Measurements from ENCODE around the gene FKBP8.

FKBP8 gene

GRCh38 chr19:18577365-18577914, 34.1 kb upstream of the FKBP8 start:
- Histone ChIP-seq H3K9me3 (replicated peaks in 1 of 2; ENCODE audit: control insufficient read depth in 2 of 2, insufficient read depth in 1 of 2, low read depth in 1 of 2, low read length in 2 of 2) (no peaks in the 10 kb centered on the region), H3K27me3 (ENCODE audit: control insufficient read depth in 3 of 3, insufficient read depth in 3 of 3, low read depth in 1 of 3, low read length in 3 of 3) (no peaks in the 10 kb centered on the region), H2AK5ac (ENCODE audit: low read depth, low read length) (no peak overlapping the region), H3K27ac (replicated peaks; ENCODE audit: low read length) (no peak overlapping the region), H2BK15ac (ENCODE audit: low read length) (no peak overlapping the region), H2BK12ac (ENCODE audit: low read length) (no peak overlapping the region), H3K14ac (ENCODE audit: low read length) (no peak overlapping the region), H3K4me1 (ENCODE audit: control insufficient read depth in 2 of 2, insufficient read depth in 1 of 2, low read depth in 1 of 2, low read length in 2 of 2) (peaks cover 9% of the 10 kb centered on the region in 2 donors), H2BK120ac (ENCODE audit: low read depth, low read length) (no peak overlapping the region), H4K8ac (ENCODE audit: low read depth, low read length) (no peak overlapping the region), H2AFZ (ENCODE audit: low read length) (no peak overlapping the region), H3K9ac (ENCODE audit: low read depth, low read length, poor library complexity) (no peak overlapping the region), H3K23ac (ENCODE audit: low read depth, low read length, poor library complexity) (no peak overlapping the region), H3K18ac (ENCODE audit: low read length) (no peak overlapping the region), H4K91ac (ENCODE audit: low read depth, low read length, poor library complexity) (no peak overlapping the region), H2BK5ac (ENCODE audit: low read length) (no peak overlapping the region), H3K4me2 (ENCODE audit: insufficient read depth, low read length, poor library complexity, severe bottlenecking) (no peak overlapping the region), H3K4me3 (ENCODE audit: low read length in 2 of 2) (no peak overlapping the region), H3K4ac (ENCODE audit: low read length) (no peak overlapping the region), H3K79me1 (ENCODE audit: low read depth, low read length) (peaks cover 10% of the 10 kb centered on the region), H3K36me3 (replicated peaks in 1 of 2; ENCODE audit: control insufficient read depth in 2 of 2, insufficient read depth in 2 of 2, low read length in 2 of 2) (peaks cover 29 to 54% of the 10 kb centered on the region in 2 donors)
- DNase-seq (ENCODE audit: low spot score): no peak
- no CpG with 5 or more reads among the region's 21 CpGs for WGBS, 2 donors (ENCODE audit: extremely low coverage in 2 of 2, insufficient read length in 2 of 2, insufficient replicate concordance in 1 of 2)

GRCh38 chr19:18576383-18576782, 33.0 kb upstream of the FKBP8 start:
- H4K8ac ChIP-seq (ENCODE audit: low read depth, low read length): no peak overlapping the region
- no peak for DNase-seq (ENCODE audit: low spot score)
- H2AK5ac ChIP-seq (ENCODE audit: low read depth, low read length): no peak overlapping the region
- H2BK5ac ChIP-seq (ENCODE audit: low read length): no peak overlapping the region
- H2BK120ac ChIP-seq (ENCODE audit: low read depth, low read length): no peak overlapping the region
- H3K9ac ChIP-seq (ENCODE audit: low read depth, low read length, poor library complexity): no peak overlapping the region
- no peak overlapping the region for H3K4ac ChIP-seq (ENCODE audit: low read length)
- no peak overlapping the region for H2AFZ ChIP-seq (ENCODE audit: low read length)
- H4K91ac ChIP-seq (ENCODE audit: low read depth, low read length, poor library complexity): no peak overlapping the region
- H2BK15ac ChIP-seq (ENCODE audit: low read length): no peak overlapping the region
- no peak overlapping the region for H3K14ac ChIP-seq (ENCODE audit: low read length)
- H3K27ac ChIP-seq (replicated peaks; ENCODE audit: low read length): no peak overlapping the region
- H3K36me3 ChIP-seq (replicated peaks in 1 of 2; ENCODE audit: control insufficient read depth in 2 of 2, insufficient read depth in 2 of 2, low read length in 2 of 2): peaks cover 29 to 54% of the 10 kb centered on the region in 2 donors
- no CpG with 5 or more reads among the region's 8 CpGs for WGBS, 2 donors (ENCODE audit: extremely low coverage in 2 of 2, insufficient read length in 2 of 2, insufficient replicate concordance in 1 of 2)
- no peaks in the 10 kb centered on the region for H3K27me3 ChIP-seq (ENCODE audit: control insufficient read depth in 3 of 3, insufficient read depth in 3 of 3, low read depth in 1 of 3, low read length in 3 of 3)
- H3K18ac ChIP-seq (ENCODE audit: low read length): no peak overlapping the region
- no peaks in the 10 kb centered on the region for H3K9me3 ChIP-seq (replicated peaks in 1 of 2; ENCODE audit: control insufficient read depth in 2 of 2, insufficient read depth in 1 of 2, low read depth in 1 of 2, low read length in 2 of 2)
- peaks cover 13% of the 10 kb centered on the region for H3K79me1 ChIP-seq (ENCODE audit: low read depth, low read length)
- H3K23ac ChIP-seq (ENCODE audit: low read depth, low read length, poor library complexity): no peak overlapping the region
- no peak overlapping the region for H3K4me2 ChIP-seq (ENCODE audit: insufficient read depth, low read length, poor library complexity, severe bottlenecking)
- H3K4me3 ChIP-seq (ENCODE audit: low read length in 2 of 2): no peak overlapping the region
- H3K4me1 ChIP-seq (ENCODE audit: control insufficient read depth in 2 of 2, insufficient read depth in 1 of 2, low read depth in 1 of 2, low read length in 2 of 2): peaks cover 10 to 11% of the 10 kb centered on the region in 2 donors
- H2BK12ac ChIP-seq (ENCODE audit: low read length): no peak overlapping the region

GRCh38 chr19:18574691-18575291, 31.4 kb upstream of the FKBP8 start:
- Histone ChIP-seq H3K79me1 (ENCODE audit: low read depth, low read length) (peaks cover 13% of the 10 kb centered on the region), H3K36me3 (replicated peaks in 1 of 2; ENCODE audit: control insufficient read depth in 2 of 2, insufficient read depth in 2 of 2, low read length in 2 of 2) (peaks cover 29 to 58% of the 10 kb centered on the region in 2 donors), H2BK15ac (ENCODE audit: low read length) (no peak overlapping the region), H2BK12ac (ENCODE audit: low read length) (no peak overlapping the region), H2AFZ (ENCODE audit: low read length) (no peak overlapping the region), H2BK120ac (ENCODE audit: low read depth, low read length) (no peak overlapping the region), H3K27ac (replicated peaks; ENCODE audit: low read length) (no peak overlapping the region), H3K27me3 (ENCODE audit: control insufficient read depth in 3 of 3, insufficient read depth in 3 of 3, low read depth in 1 of 3, low read length in 3 of 3) (no peaks in the 10 kb centered on the region), H3K9me3 (replicated peaks in 1 of 2; ENCODE audit: control insufficient read depth in 2 of 2, insufficient read depth in 1 of 2, low read depth in 1 of 2, low read length in 2 of 2) (no peaks in the 10 kb centered on the region), H4K91ac (ENCODE audit: low read depth, low read length, poor library complexity) (no peak overlapping the region), H3K23ac (ENCODE audit: low read depth, low read length, poor library complexity) (peak overlapping the region; percentile 65), H3K4me2 (ENCODE audit: insufficient read depth, low read length, poor library complexity, severe bottlenecking) (no peak overlapping the region), H3K9ac (ENCODE audit: low read depth, low read length, poor library complexity) (no peak overlapping the region), H2AK5ac (ENCODE audit: low read depth, low read length) (no peak overlapping the region), H3K4ac (ENCODE audit: low read length) (no peak overlapping the region), H3K14ac (ENCODE audit: low read length) (no peak overlapping the region), H3K4me1 (ENCODE audit: control insufficient read depth in 2 of 2, insufficient read depth in 1 of 2, low read depth in 1 of 2, low read length in 2 of 2) (peaks cover 10 to 13% of the 10 kb centered on the region in 2 donors), H4K8ac (ENCODE audit: low read depth, low read length) (no peak overlapping the region), H3K4me3 (ENCODE audit: low read length in 2 of 2) (peak overlapping the region in 1 of 2 donors; percentile 29), H2BK5ac (ENCODE audit: low read length) (no peak overlapping the region), H3K18ac (ENCODE audit: low read length) (no peak overlapping the region)
- WGBS, 2 donors (ENCODE audit: extremely low coverage in 2 of 2, insufficient read length in 2 of 2, insufficient replicate concordance in 1 of 2): no CpG with 5 or more reads among the region's 18 CpGs
- no peak for DNase-seq (ENCODE audit: low spot score)

GRCh38 chr19:18571564-18572344, 28.4 kb upstream of the FKBP8 start, which contains the start of gene UBA52:
Gene UBA52, plus strand, starts transcription at chr19:18571857. Its CDS starts 1,444 bp downstream, at chr19:18573301.
- H3K4ac ChIP-seq (ENCODE audit: low read length): no peak within 1 kb of the TSS
- H3K9ac ChIP-seq (ENCODE audit: low read depth, low read length, poor library complexity): peak within 1 kb of the TSS; percentile 98
- peak within 1 kb of the TSS; percentile 97 for H3K14ac ChIP-seq (ENCODE audit: low read length)
- H3K4me3 ChIP-seq (ENCODE audit: low read length in 2 of 2): peak within 1 kb of the TSS; percentile 91 to 100
- no CpG with 5 or more reads among the region's 75 CpGs for WGBS, 2 donors (ENCODE audit: extremely low coverage in 2 of 2, insufficient read length in 2 of 2, insufficient replicate concordance in 1 of 2)
- peak within 1 kb of the TSS; percentile 91 for H3K4me2 ChIP-seq (ENCODE audit: insufficient read depth, low read length, poor library complexity, severe bottlenecking)
- H4K8ac ChIP-seq (ENCODE audit: low read depth, low read length): peak within 1 kb of the TSS; percentile 65
- H4K91ac ChIP-seq (ENCODE audit: low read depth, low read length, poor library complexity): no peak within 1 kb of the TSS
- peak within 1 kb of the TSS; percentile 71 for H3K27ac ChIP-seq (replicated peaks; ENCODE audit: low read length)
- peak; percentile 97 for DNase-seq (ENCODE audit: low spot score)
- H3K18ac ChIP-seq (ENCODE audit: low read length): peak within 1 kb of the TSS; percentile 97
- H2BK15ac ChIP-seq (ENCODE audit: low read length): no peak within 1 kb of the TSS
- peaks cover 14% of the 10 kb centered on the region for H3K79me1 ChIP-seq (ENCODE audit: low read depth, low read length)
- H3K4me1 ChIP-seq (ENCODE audit: control insufficient read depth in 2 of 2, insufficient read depth in 1 of 2, low read depth in 1 of 2, low read length in 2 of 2): peaks cover 10 to 13% of the 10 kb centered on the region in 2 donors
- no peaks in the 10 kb centered on the region for H3K27me3 ChIP-seq (ENCODE audit: control insufficient read depth in 3 of 3, insufficient read depth in 3 of 3, low read depth in 1 of 3, low read length in 3 of 3)
- peak within 1 kb of the TSS; percentile 41 for H2BK12ac ChIP-seq (ENCODE audit: low read length)
- peak within 1 kb of the TSS; percentile 98 for H2AK5ac ChIP-seq (ENCODE audit: low read depth, low read length)
- no peaks in the 10 kb centered on the region for H3K9me3 ChIP-seq (replicated peaks in 1 of 2; ENCODE audit: control insufficient read depth in 2 of 2, insufficient read depth in 1 of 2, low read depth in 1 of 2, low read length in 2 of 2)
- H2BK120ac ChIP-seq (ENCODE audit: low read depth, low read length): no peak within 1 kb of the TSS
- peak within 1 kb of the TSS; percentile 99 for H3K23ac ChIP-seq (ENCODE audit: low read depth, low read length, poor library complexity)
- peak within 1 kb of the TSS; percentile 66 for H2BK5ac ChIP-seq (ENCODE audit: low read length)
- peak within 1 kb of the TSS; percentile 84 for H2AFZ ChIP-seq (ENCODE audit: low read length)
- peaks cover 54 to 75% of the 10 kb centered on the region in 2 donors for H3K36me3 ChIP-seq (replicated peaks in 1 of 2; ENCODE audit: control insufficient read depth in 2 of 2, insufficient read depth in 2 of 2, low read length in 2 of 2)
